Measurements from ENCODE around the gene STXBP2.

STXBP2 gene

GRCh38 chr19:7612282-7613274 is 24.3 kb upstream of the STXBP2 start:
- DNase-seq (ENCODE audit: low spot score) = no peak

- no peak for DNase-seq (ENCODE audit: low spot score)
Observed at GRCh38 chr19:7614859-7615741, 21.8 kb upstream of the STXBP2 start.

DNA sequence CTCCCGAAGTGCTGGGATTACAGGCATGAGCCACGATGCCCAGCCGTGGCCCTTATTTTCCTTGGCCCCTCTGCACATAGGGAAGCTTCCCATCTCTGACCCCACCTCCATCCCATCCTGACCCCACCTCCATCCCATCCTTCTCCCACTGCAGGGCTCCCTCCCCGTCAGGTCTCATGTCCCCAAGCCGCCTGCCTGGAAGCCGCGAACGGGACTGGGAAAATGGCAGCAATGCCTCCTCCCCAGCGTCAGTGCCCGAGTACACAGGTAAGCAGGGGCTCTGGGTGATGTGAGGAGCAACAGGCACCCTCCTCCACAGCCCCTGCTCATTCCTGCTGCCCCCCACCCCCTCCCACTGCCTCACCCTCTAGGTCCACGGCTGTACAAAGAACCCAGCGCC is 19.7 kb upstream of the STXBP2 start:
- no peak for DNase-seq (ENCODE audit: low spot score)

DNA sequence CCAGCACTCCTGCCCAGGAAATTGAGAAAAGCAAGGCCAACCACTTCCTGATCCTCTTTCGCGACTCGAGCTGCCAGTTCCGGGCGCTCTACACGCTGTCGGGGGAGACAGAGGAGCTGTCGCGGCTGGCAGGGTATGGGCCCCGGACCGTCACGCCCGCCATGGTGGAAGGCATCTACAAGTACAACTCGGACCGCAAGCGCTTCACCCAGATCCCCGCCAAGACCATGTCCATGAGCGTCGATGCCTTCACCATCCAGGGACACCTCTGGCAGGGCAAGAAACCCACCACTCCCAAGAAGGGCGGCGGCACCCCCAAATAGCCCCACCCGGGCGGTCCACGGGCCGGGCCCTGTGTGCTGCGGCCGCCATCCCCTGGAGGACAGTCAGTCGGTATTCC is 19.2 kb upstream of the STXBP2 start:
- no peak for DNase-seq (ENCODE audit: low spot score)

DNA sequence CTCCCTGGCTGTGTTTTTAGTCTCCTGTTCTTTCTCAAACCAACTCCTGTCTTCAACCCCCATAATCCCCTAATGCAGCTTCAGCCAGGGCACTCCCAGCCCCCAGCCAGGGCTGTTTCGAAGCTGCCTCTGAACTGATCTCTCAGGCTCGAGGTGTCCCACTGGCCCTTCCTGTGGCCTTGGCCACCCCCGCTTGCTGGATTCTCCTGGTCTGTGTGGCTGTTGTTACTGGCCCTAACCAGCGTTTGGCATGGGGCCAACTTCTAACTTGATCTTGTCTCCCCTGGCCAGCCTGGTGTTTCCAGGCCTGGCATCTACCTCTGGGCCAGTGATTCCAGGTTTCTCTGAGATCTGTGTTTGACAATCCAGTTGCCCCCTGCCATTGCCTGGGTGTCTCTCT is 18.6 kb upstream of the STXBP2 start:
- DNase-seq (ENCODE audit: low spot score) = no peak

GRCh38 chr19:7618771-7619510 is 18.0 kb upstream of the STXBP2 start:
- no peak for DNase-seq (ENCODE audit: low spot score)

DNA sequence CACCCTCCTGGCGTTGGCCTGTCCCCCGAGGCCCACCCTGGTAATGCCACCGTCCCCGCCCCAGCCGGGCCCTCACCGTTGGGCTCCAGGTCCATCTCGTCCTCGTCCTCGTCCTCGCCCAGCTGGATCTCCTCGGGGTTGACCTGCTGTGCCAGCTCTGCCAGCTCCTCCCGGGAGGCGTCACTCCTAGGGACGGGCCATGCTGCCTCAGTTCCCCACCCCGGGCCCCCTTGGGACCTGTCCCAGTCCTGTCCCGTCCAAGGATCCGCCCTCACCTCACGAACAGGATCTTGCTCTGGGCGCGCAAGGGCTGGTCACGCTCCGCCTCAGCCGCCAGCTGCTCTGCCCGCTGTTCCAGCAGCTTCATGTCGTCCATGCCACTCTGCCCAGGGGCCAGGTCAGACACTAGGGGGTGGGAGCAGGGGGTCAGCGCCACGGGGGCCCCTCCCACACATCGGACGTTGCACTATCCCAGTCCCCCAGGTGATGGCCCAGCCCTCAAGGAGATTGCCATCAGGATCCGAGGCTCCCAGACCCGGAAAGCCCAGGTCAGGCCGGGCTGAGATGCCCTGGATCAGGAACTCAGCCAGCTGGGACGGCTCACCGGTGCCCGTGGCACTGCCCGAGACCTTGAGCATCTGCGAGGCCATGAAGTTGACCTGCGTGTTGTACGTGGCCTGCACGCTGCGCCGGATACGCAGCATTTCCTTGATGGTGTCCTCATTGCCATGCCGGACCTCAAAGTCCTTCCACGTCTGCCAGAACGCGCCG is 17.1 kb upstream of the STXBP2 start:
- DNase-seq (ENCODE audit: low spot score) = no peak

DNA sequence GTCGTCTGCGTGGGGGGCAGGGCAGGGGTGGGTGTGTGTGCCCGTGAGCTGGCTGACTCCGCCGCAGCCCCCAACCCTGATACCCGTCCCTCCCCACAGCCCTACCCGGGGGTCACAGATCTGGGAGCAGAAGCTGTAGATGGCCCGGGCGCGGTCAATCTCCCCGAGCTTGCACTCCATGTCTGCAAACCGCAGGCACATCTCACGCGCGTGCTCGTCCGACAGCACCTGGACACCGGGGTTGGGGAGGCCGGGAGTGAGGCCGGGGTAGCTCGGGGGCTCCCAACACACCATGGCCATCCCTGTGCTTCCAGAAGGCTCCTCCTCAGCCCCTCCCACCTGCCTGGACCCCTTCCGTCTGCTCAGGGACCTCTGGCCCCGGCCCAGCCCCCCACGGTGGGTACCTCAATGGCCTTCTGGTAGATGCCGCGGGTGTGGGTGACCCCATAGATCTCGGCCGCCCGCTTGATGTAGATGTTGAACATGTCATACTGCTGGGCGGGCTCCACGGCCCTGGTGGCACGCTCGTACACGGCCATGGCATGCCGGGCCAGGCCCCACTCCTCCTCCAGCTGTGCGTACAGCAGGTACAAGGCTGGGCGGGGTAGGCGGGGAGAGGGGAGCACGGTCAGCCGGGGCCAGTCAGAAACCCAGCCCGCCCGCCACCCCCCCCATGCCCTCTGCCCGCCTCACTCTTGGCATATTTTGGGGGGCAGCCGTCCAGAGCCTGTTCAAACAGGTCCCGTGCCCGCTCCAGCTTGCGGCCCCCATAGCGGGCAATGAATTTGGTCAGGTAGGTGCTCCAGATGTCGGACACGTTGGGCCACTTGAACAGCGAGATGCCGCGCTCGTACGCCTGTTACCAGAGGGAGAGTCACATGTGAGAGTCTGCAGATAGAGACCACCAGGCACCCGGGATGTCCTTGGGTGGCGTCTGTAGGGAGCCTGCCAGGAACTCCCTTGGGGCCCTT is 16.2 kb upstream of the STXBP2 start:
- no peak for DNase-seq (ENCODE audit: low spot score)

DNA sequence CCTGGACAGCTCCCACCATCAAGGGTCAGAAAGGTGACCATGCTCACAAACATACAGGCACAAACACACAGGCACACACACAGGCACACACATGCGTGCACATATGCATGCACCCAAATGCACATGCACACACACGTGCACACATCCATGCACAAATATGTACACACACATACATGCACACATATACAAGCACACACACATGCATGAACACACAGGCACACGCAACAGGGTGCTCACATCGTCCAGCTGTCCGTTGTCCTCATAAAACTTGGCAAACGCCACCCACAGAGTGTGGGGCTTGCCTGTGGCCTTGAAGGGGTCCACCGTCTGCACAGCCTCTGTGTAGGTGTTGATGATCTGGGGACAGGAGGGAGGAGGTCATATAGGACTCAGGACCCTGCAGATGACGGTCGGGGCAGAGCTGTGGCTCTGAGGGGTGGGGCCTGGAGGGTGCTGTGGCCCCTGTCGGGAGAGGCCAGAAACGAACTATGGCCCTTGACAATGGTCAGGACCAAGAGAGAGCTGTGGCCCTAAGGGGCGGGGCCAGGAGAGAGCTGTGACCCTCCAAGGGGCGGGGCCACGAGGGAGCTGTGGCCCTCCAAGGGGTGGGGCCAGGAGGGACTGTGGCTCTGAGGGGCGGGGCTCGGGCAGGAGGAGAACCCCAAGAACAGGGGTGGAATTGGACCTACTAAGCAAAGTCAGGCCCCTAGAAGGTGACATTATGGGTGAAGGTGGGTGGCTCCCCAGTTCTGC is 13.8 kb upstream of the STXBP2 start:
- DNase-seq (ENCODE audit: low spot score) = no peak

DNA sequence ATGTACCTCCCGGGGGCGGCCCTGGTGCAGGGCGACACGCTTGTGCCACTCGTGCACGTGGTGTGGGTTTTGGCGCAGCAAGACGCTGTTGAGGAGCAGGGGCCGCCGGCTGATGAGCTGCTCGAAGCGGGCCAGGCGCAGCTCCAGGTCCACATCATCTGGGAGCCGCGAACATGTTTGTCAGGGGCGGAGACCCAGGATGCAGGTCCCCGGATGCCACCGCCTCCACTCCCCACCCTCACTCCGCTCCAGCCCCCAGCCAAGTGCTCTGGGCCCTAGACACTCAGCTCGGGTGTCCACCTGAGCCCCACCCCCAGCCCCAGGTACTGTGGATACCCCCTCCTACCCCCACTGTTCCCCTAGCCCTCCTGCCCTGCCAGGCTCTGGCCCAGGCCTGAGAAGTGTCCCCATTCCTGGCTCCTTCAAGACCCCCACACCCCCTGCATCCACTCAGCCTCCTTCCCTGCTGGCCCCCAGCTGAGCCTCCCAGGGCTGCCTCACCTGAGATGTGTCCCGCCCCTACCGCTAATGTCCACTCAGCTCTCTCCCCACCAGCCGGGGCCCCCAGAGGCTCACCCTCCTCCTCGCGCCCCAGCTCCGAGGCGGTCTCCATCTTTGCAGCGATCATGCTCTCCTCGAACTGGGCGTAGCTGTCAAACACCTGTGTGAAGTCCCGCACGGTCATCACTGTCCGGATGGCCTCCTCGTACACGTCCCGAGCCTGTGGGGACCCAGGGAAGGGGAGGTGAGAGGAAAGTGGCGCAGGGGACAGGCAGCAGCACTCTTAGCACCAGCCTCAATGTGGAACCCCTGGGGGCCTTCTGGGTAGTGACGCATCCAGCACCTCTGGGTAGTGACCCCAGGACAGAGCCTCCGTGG is 12.9 kb upstream of the STXBP2 start:
- DNase-seq (ENCODE audit: low spot score) = no peak

- no peak for DNase-seq (ENCODE audit: low spot score)
Observed at GRCh38 chr19:7624810-7625209, 12.1 kb upstream of the STXBP2 start.

DNA sequence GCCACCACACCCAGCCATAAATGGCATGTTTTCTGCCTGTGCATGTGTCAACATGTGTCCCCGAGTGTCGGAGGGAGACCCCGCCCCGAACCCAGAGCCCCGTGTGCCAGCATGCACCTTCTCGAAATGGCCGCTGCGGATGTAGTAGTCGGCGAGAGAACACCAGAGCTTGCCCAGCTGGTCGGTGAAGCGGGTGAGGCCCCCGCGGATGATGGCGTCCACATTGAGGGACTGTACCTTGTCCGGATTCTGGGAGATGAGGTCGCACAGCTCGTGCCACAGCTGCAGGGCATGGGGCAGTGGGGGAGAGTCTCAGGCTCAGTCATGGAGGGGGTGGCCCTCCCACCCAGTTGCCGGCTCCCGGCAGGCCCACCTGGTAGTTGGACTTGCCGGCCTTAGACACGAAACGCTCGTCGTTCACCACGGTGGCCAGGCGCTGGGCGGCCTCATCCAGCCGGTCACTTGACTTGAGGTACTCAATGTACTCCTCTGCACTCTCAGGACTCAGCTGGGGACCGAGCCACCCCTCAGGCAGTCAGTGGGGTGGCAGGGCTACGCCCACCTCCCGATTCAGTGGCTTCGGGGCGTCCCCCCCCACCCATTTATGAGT is 11.0 kb upstream of the STXBP2 start:
- DNase-seq (ENCODE audit: low spot score) = no peak

GRCh38 chr19:7627166-7627565 is 9.7 kb upstream of the STXBP2 start:
- DNase-seq (ENCODE audit: low spot score) = no peak

DNA sequence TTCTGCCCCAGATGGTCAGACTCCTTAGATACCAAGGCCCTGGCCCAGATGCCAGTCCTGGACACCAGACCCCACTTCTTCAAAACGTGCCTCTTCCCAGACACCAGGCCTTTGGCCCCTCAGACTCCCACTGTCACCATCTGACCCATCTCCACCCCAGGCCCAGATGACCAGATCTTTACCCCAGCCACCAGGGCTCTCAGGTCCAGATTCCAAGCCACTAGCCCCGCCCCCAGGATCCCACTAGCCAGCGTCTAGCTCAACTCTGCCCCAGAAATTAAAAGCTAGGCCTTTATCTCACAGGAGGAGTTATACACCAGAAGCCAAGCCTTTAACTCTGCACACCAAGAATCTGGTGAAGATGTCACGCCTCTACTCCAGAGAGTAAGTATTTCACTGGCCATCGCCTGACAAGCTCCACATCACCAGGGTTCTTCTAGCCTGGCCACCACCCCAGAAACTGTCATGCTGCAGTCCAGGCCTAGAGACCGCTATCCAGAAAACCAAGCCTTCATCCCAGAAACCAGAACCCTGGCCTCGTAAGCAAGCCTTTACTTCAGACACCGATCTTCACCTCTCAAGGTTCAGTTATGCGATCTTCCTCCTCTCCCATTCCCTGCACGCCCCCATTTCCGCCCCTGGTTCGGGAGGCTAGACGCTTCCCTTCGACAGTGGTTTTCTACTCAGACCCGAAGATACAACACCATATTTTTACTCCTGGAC is 8.2 kb upstream of the STXBP2 start:
- DNase-seq (ENCODE audit: low spot score) = no peak

DNA sequence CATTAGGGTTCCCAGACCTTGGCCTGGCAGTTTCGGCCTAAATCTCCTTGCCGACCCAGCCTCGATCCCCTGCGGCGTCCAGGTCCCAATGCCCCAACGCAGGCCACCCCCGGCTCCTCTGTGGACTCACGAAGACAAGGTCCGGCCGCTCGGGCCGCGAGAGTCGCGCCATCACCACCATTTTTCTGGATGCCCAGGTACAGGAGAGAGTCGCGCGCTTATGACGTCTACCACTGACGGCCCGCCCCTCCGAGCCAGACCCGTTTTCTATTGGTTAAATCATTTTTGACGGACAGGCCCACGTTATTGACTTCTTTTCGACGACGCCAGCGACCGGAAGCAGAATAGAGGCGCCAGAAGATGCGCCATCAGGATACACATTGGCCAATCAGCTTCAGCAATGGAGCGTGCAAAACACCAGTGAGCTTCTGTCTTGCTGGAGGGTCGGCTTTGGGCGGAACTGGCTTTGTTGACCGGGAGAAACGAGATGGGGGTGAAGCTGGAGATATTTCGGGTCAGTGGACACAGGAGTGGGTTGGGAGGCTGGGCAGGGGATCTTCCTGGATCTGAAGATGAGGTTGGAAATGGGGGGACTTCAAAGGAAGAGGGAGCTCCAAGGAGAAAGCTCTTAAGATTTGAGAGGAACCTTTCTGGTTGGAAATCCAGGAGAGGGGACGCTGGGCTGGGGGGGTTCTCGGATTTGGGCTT is 7.4 kb upstream of the STXBP2 start, which contains the start of the genes PET100 and XAB2:
TSS of gene PET100 (plus strand) at position 447 of the 708 bp plus-strand sequence. CDS start at position 488, 41 bp downstream.
TSS of gene XAB2 (minus strand) at position 199 of the 708 bp plus-strand sequence. CDS start at position 181, 18 bp downstream.
- DNase-seq (ENCODE audit: low spot score) = peak; percentile 100

GRCh38 chr19:7631577-7631976 is 5.3 kb upstream of the STXBP2 start:
- no peak for DNase-seq (ENCODE audit: low spot score)
